T47D (cell line): ENCODE data around the gene MACF1.
"Not testable (repeated sequence)": the region's sequence is repeated elsewhere in the genome, so short reads cannot be mapped to it uniquely, and the experiment has no call there.

Source experiments
- DNase-seq, 2 experiments: peaks; one replicate each; pipeline versions ENCODE4 v3.0.0 to v3.0.0-alpha.2; 2011 to 2012; ENCODE audit warnings: low read depth in 1 of 2, low spot score in 1 of 2
- JUND ChIP-seq: IDR thresholded peaks from 2 replicates; pipeline ENCODE4 v1.6.1; 2012; ENCODE audit warnings: low read depth
- in situ Hi-C: cut with HindIII; loops from 2 replicates; pipeline ENCODE4 v1.10.0; 2016; ENCODE audit warnings: low sequenced_read_pairs, low pct_unique_long_range_greater_than_20kb

MACF1 gene

GRCh38 chr1:39187275-39188046 lies 17.0 kb upstream of the MACF1 start:
- TF ChIP-seq JUND: no peak
- no peak for DNase-seq
- in situ Hi-C loops: no loop called here

GRCh38 chr1:39189592-39190041 lies 14.9 kb upstream of the MACF1 start:
- TF ChIP-seq JUND: no peak
- no peak for DNase-seq
- in situ Hi-C loops: no loop called here

GRCh38 chr1:39190096-39190495 lies 14.4 kb upstream of the MACF1 start:
- in situ Hi-C loops: no loop called here
- TF ChIP-seq JUND: no peak
- DNase-seq: no peak

- no peak for DNase-seq
- no peak for TF ChIP-seq JUND
- in situ Hi-C loops: no loop called here
Measured at GRCh38 chr1:39194398-39195051, 10.0 kb upstream of the MACF1 start.

GRCh38 chr1:39195166-39196111 lies 9.1 kb upstream of the MACF1 start:
- TF ChIP-seq JUND: no peak
- DNase-seq: no peak
- in situ Hi-C loops: no loop called here

- no peak for TF ChIP-seq JUND
- in situ Hi-C loops: no loop called here
- DNase-seq: no peak
Measured at GRCh38 chr1:39196244-39197215, 8.0 kb upstream of the MACF1 start.

GRCh38 chr1:39199593-39199992 lies 4.9 kb upstream of the MACF1 start:
- TF ChIP-seq JUND: no peak
- no peak for DNase-seq
- in situ Hi-C loops: no loop called here

GRCh38 chr1:39205102-39205780 lies 746 bp downstream of the MACF1 start:
- no peak for TF ChIP-seq JUND
- peak in 1 of 2 experiments; percentile 4 for DNase-seq
- in situ Hi-C loops: no loop called here

GRCh38 chr1:39205781-39206464 lies 1.4 kb downstream of the MACF1 start:
- no peak for DNase-seq
- in situ Hi-C loops: no loop called here
- no peak for TF ChIP-seq JUND

- in situ Hi-C loops, DNase-seq: not testable (repeated sequence)
Measured at GRCh38 chr1:39208360-39208759, 3.9 kb downstream of the MACF1 start.

- no peak for DNase-seq
- TF ChIP-seq JUND: no peak
- in situ Hi-C loops: no loop called here
Measured at GRCh38 chr1:39210649-39211048, 6.2 kb downstream of the MACF1 start.
